GM03348 (cell line): ENCODE data around the gene PLPP7.
"Not testable (repeated sequence)": the region's sequence is repeated elsewhere in the genome, so short reads cannot be mapped to it uniquely, and the experiment has no call there.

Experiments
- DNase-seq: peaks from one replicate; pipeline ENCODE4 v3.0.0; 2012; ENCODE audit warnings: low spot score

Gene PLPP7

GRCh38 chr9:131289301-131290035, at the start of gene PLPP7:
PLPP7 (plus strand) TSS chr9:131289723; CDS start chr9:131289998, 275 bp downstream.
- peak; percentile 43 for DNase-seq

DNA sequence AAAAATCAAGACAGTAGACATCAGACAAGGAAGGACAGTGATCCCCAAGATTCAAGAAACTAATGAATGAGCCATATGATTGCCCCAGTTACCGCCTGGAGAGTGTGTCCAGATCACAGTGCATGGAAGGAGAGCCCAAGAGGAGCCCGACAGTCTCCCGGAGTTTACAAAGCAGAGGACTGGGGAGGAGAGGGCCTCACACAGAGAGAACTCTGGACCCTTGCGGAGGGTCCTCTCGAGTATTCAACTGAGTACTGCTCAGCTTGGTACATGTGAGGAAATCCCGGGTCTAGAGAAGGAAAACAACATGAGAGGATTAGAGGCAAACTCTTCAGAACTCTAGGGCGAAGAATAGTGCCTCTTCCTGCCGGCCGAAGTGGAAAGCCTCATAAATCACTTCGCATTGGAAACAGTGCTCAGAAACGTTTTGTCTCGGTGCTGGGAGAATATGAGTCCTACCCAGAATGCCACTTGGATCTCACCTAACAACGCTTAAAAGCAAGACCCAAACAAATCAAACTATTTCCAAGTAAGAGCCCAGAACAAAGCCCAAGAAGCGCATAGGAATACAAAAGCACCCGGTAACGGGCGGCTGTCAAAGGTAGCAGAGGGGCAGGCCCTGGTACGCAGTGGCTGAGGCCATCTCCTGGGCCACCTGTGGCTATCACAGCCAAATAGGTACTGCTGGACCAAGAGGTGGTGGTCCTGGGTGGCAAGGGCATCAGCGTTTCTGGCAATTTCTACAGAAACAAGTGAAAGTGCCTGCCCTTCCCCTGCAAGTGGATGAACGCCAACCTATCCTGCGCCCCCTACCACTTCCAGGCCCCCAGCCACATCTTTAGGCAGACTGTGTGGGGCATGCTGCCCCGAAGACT, 49.2 kb upstream of the PLPP7 start:
- DNase-seq: no peak

DNA sequence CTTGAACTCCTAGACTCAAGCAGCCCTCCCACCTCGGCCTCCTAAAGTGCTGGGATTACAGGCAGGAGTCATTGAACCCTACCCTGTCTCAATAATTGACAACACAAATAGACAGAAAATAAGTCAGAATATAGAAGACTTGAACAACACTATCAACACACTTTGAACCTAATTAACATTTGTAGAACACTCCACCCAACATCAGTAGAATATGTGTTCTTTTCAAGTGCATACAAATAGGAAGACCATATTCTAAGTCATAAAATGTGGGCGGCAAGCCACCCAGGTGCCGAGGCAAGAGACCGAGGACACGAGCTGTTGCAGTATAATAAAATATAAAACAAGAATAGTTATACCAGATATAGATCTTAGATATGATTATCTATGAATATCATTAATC, 45.2 kb upstream of the PLPP7 start:
- DNase-seq: not testable (repeated sequence)

- DNase-seq: no peak
Observed at GRCh38 chr9:131246618-131247017, 42.9 kb upstream of the PLPP7 start.

- DNase-seq: no peak
Observed at GRCh38 chr9:131252120-131252519, 37.4 kb upstream of the PLPP7 start.

- DNase-seq: peak; percentile 39
Observed at GRCh38 chr9:131253891-131254491, 35.5 kb upstream of the PLPP7 start.

GRCh38 chr9:131254626-131255025, 34.9 kb upstream of the PLPP7 start:
- DNase-seq: no peak

- no peak for DNase-seq
Observed at GRCh38 chr9:131255676-131256197, 33.8 kb upstream of the PLPP7 start.

DNA sequence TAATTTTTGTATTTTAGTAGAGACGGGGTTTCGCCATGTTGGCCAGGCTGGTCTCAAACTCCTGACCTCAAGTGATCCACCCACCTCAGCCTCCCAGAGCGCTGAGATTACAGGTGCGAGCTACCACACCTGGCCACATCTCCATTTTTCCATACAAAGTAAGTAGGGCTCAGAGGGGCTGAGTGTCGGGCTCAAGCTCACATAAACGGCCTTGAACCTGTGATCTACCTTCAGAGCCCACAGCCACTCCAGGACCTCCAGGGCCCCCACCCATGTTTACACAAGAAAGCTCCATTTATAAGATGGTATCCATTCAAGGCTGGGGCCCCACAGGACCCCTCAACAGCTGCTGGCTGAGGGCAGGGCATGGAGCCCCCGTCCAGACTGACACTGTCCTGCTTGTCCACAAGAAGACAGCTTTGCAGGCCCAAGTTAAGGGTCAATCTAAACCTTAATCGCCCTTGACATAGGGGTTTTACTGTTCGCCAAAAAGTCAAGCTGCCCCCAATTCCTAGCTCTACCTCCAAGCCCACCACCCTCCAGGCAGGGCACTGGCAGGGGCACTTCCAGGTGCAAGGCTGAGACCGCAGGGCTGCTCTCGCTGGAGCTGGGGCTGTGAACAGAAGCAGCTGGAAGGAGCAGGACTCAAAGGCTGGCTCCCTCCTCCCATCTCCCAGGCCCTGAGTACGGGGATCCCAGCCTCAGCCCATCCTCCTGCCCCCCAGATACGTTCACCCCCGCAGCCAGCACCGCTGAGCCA, 32.1 kb upstream of the PLPP7 start:
- no peak for DNase-seq

DNA sequence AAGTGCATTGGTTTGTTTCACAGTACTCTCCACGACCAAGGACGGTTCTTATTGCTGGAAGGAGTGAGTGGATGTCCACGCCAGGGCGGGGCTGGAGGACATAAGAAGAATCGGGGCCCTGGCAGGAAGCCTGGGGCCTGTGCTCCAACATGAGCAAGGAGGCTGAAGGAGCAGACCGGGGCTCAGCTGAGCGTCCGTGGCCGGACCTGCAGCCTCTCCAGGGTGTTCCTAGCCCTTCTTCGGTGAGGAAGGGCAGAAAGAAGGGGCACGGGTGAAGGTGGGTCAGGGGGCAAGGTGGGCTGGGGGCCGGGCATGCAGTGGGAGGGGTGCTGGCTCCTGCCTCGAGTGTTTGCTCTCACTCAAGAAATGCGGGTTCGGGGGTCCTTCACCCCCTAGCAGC, 31.3 kb upstream of the PLPP7 start:
- DNase-seq: no peak

DNA sequence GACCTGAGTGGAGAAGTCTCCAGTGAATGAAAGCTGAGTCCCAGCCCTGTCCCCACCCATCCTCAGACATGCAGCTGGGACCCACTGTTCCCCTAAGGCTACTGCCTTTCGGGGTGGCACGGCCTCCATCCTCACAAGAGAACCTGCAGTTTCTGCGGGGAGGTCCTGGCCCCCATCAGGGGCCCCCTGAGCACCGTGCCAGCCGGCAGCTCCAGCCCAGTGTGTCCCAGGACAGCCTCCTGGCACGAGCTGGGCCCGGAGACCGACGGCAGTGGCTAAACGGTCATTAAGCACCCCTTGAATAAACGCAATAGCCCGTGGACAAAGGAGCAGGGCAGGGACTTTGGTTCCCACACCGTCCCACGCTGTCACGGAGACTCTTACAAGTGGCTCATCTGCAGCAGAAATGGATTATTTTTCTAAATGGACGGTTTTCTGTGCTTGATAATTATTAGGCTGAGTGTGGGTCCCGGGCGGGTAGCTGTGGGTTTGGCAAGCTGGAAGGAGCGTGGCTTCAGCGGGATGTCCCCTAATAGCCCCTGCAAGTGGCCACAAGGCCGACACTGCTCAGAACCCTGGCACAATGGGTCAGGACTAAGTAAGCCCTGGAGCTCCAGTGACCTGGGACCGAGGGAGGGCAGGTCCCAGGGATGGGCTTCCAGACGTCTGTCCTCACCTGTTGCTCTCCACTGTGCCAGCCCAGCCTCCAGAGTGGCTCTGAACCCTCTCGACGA, 30.7 kb upstream of the PLPP7 start:
- no peak for DNase-seq

GRCh38 chr9:131259432-131259898, 30.1 kb upstream of the PLPP7 start:
- DNase-seq: no peak

DNA sequence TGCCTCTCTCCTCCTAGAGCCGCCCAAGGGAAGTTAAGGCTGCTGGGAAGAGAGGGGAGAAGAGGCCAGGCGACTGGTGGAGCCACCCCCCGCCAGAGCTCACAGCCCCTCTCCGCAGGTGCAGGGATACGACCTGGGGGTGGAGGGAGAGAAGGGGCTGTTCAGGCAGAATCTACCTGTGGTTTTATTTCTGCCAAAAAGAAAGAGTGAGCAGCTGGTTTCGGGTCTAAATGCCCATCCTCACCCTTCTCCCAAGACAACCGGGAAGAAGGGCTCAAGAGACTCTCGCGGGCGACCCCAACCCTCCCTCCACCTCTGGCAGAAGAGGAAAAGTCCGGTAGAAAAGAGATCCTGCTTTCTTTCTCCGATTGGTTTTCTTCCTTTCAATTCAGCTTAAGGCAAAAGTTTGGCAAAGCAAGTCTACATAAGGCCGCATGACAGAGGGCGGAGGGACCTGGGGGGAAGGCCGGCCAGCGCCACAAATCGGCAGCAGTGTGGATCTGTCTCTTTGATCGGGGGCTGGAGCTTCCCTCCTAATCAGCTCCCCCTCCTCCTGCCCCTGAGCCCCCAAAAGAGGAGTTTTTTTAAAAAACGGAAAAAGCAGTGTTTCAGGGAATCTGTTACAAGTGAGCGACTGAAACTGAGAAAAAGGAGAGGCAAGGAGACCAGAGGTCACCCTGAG, 29.5 kb upstream of the PLPP7 start:
- no peak for DNase-seq

- DNase-seq: no peak
Observed at GRCh38 chr9:131260751-131261452, 28.6 kb upstream of the PLPP7 start.

GRCh38 chr9:131262327-131263032, 27.0 kb upstream of the PLPP7 start:
- no peak for DNase-seq

GRCh38 chr9:131263033-131263343, 26.5 kb upstream of the PLPP7 start:
- not testable (repeated sequence) for DNase-seq

GRCh38 chr9:131263701-131264100, 25.8 kb upstream of the PLPP7 start:
- DNase-seq: no peak

DNA sequence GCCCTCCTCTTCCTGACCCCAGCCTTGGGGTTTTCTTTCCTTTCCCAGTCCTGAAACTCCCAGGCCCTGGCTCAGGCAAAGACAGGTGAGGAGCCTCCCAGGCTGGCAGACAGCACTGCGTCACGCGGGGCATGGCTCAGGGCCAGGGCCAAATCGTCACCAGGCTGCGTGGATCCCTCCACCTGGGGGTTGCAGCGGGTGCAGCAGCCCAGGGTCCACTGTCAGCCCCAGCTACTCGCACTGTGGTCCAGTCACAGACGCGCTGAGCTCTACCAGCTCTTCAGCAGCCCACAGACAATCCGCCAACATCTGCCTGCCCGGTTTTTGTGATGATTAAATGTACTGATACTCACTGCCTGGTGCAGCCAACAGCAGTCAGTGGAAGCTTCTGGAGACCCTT, 25.3 kb upstream of the PLPP7 start:
- no peak for DNase-seq
